ENCODE measurements around the gene XPNPEP2. TPM values are rescaled to one million over a fixed set of nuclear protein-coding genes. Genes with fewer than 3 reads are reported as not detected.

Gene XPNPEP2
- total and polyA plus RNA-seq, 2 experiments from 2014 or later: 0.65 to 0.74 TPM

DNA sequence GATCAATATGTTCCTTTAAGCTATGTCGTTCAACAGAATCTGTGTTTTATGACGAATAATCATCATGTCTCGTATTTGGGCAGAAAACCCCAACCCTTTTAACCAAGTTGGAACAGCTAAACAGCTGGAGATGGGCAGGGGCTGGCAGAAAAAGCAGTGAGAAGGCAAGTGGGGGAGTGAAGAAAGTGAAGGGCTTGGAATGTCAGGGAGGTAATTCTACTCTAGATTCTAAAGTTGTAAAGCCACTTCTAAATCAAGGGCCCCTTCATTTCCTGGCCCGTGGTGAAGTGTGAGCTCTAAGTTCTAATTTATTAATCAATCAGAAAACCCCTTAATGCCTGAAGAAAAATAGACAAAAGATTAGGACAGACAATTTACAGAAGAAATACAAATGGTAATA lies 61.4 kb downstream of the XPNPEP2 start:
- H3F3A ChIP-seq (ENCODE audit: insufficient read depth): no peaks in the 10 kb centered on the region
- whole genome bisulfite sequencing, 2 experiments (ENCODE audit: low coverage in 1 of 2, low lambda C conversion rate in 2 of 2, missing lambda C conversion rate in 2 of 2): 11 to 79% methylated on average over 1 to 4 of the region's 4 CpGs
- no peak overlapping the region for H2AFZ ChIP-seq
- H3K79me2 ChIP-seq (ENCODE audit: insufficient read depth): no peaks in the 10 kb centered on the region
- no peak for TF ChIP-seq EZH2 (IDR thresholded peaks at IDR 0.05; ENCODE audit: insufficient read depth, poor library complexity, severe bottlenecking)
- TF ChIP-seq EZH2phosphoT487 (IDR thresholded peaks at IDR 0.05; ENCODE audit: insufficient read depth, low read depth): no peak
- H3K9ac ChIP-seq: no peak overlapping the region
- H3K4me1 ChIP-seq (ENCODE audit: insufficient read depth): no peaks in the 10 kb centered on the region
- no peaks in the 10 kb centered on the region for H3K27me3 ChIP-seq (replicated peaks; ENCODE audit: insufficient read depth)
- no peaks in the 10 kb centered on the region for H4K20me1 ChIP-seq (ENCODE audit: insufficient read depth)
- in situ Hi-C loops (cut with MboI): no loop called here
- H3K36me3 ChIP-seq (ENCODE audit: low read depth): no peaks in the 10 kb centered on the region
- H3K9me3 ChIP-seq (ENCODE audit: low read depth): no peaks in the 10 kb centered on the region
- no peak overlapping the region for H3K4me3 ChIP-seq
- H3K27ac ChIP-seq: no peak overlapping the region
- no peaks in the 10 kb centered on the region for H3K9me2 ChIP-seq (ENCODE audit: insufficient read depth)
- DNase-seq: no peak
- H3K4me2 ChIP-seq (ENCODE audit: unreplicated experiment): no peak overlapping the region

DNA sequence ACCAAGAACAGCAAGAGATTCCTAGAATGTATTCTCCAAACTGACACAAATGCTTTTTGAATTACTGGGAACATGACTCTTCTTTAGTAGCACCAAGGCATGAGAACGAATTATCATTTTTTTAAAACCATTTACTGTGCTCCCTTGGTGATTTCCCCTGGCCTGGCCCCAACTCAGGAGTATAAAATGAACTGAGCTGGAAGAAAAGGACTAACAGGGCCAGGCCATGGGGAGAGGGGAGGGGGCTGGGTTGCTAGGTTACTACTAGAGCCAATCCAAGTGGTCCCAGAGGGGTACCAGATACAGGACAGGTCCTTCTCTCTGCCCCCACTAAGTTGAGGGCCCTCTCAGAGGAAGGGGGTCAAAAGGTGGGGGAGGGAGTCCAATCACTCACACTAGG lies 64.1 kb downstream of the XPNPEP2 start:
- Histone ChIP-seq H3K36me3 (ENCODE audit: low read depth) (no peaks in the 10 kb centered on the region), H3K9me2 (ENCODE audit: insufficient read depth) (no peaks in the 10 kb centered on the region), H2AFZ (no peak overlapping the region), H4K20me1 (ENCODE audit: insufficient read depth) (no peaks in the 10 kb centered on the region), H3K9ac (no peak overlapping the region), H3K4me3 (no peak overlapping the region), H3F3A (ENCODE audit: insufficient read depth) (peaks cover under 1% of the 10 kb centered on the region; the same call in 1 of the 2 replicates), H3K79me2 (ENCODE audit: insufficient read depth) (no peaks in the 10 kb centered on the region), H3K27me3 (replicated peaks; ENCODE audit: insufficient read depth) (no peaks in the 10 kb centered on the region), H3K4me1 (ENCODE audit: insufficient read depth) (peaks cover 3% of the 10 kb centered on the region), H3K9me3 (ENCODE audit: low read depth) (no peaks in the 10 kb centered on the region), H3K4me2 (ENCODE audit: unreplicated experiment) (no peak overlapping the region), H3K27ac (no peak overlapping the region)
- DNase-seq: no peak
- WGBS, 2 experiments (ENCODE audit: low coverage in 1 of 2, low lambda C conversion rate in 2 of 2, missing lambda C conversion rate in 2 of 2): 20 to 23% methylated on average over 1 of the region's 1 CpG
- no peak for TF ChIP-seq EZH2phosphoT487 (IDR thresholded peaks at IDR 0.05; ENCODE audit: insufficient read depth, low read depth)
- TF ChIP-seq EZH2 (IDR thresholded peaks at IDR 0.05; ENCODE audit: insufficient read depth, poor library complexity, severe bottlenecking): no peak
- in situ Hi-C loops (cut with MboI): no loop called here

DNA sequence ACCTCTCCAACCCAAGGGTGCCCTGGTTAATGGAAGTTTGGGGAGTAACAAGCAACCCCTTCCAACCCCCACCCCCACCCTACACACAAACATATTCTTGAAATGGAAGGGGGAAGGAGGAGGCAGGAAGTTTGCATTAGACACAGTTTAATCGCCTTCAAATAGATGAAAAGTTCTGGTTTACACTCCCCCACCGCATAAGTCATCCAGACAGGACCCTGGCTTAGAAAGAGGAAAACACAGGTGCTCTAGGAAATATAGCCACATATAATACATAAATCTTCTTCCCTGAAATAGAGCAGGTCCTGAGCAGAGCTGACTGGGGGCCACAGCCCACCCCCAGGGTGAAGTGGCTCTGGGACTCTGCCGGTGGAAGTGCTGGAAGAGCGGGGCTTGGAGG lies 66.0 kb downstream of the XPNPEP2 start:
- H3K9me2 ChIP-seq (ENCODE audit: insufficient read depth): no peaks in the 10 kb centered on the region
- H3K4me1 ChIP-seq (ENCODE audit: insufficient read depth): peaks cover 17% of the 10 kb centered on the region
- H3K79me2 ChIP-seq (ENCODE audit: insufficient read depth): no peaks in the 10 kb centered on the region
- H3F3A ChIP-seq (ENCODE audit: insufficient read depth): peaks cover 12% of the 10 kb centered on the region
- H4K20me1 ChIP-seq (ENCODE audit: insufficient read depth): no peaks in the 10 kb centered on the region
- no peak overlapping the region for H3K4me3 ChIP-seq
- no peak for DNase-seq
- 100% methylated on average over 4 of the region's 4 CpGs for WGBS, 2 experiments (ENCODE audit: low coverage in 1 of 2, low lambda C conversion rate in 2 of 2, missing lambda C conversion rate in 2 of 2)
- no peak overlapping the region for H2AFZ ChIP-seq
- in situ Hi-C loops (cut with MboI): no loop called here
- H3K4me2 ChIP-seq (ENCODE audit: unreplicated experiment): no peak overlapping the region
- H3K36me3 ChIP-seq (ENCODE audit: low read depth): no peaks in the 10 kb centered on the region
- TF ChIP-seq EZH2phosphoT487 (IDR thresholded peaks at IDR 0.05; ENCODE audit: insufficient read depth, low read depth) (no peak), EZH2 (IDR thresholded peaks at IDR 0.05; ENCODE audit: insufficient read depth, poor library complexity, severe bottlenecking) (no peak)
- no peaks in the 10 kb centered on the region for H3K27me3 ChIP-seq (replicated peaks; ENCODE audit: insufficient read depth)
- H3K9me3 ChIP-seq (ENCODE audit: low read depth): no peaks in the 10 kb centered on the region
- H3K27ac ChIP-seq: no peak overlapping the region
- H3K9ac ChIP-seq: no peak overlapping the region

DNA sequence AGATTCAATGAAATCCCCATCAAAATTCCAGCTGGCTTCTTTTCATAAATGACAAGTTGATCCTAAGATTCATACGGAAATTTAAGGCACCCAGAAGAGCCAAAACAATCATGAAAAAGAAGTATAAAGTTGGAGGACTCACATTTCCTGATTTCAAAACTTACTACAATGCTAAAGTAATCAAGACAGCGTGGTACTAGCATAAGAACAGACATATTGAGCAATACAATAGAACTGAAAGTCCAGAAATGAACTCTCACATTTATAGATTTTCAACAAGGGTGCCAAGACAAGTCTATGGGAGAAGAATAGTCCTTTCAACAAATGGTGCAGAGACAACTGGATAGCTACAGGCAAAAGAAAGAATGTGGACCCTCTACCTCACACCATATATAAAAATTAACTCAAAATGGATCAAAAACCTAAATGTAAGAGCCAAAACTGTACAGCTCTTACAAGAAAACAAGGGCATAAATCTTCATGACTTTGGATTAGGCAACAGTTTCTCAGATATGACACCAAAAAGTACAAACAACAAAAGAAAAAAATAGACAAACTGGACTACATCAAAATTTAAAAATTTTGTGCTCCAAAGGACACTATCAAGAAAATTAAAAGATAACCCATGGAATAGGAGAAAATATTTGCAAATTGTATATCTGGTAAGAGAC lies 69.5 kb downstream of the XPNPEP2 start:
- DNase-seq: peak; percentile 53
- WGBS, 2 experiments (ENCODE audit: low coverage in 1 of 2, low lambda C conversion rate in 2 of 2, missing lambda C conversion rate in 2 of 2): 21 to 24% methylated on average over 2 of the region's 2 CpGs

More for the DNA sequence above, 69.5 kb downstream of the XPNPEP2 start:
- Histone ChIP-seq H3K9me3 (ENCODE audit: low read depth) (no peaks in the 10 kb centered on the region), H3K27me3 (replicated peaks; ENCODE audit: insufficient read depth) (no peaks in the 10 kb centered on the region), H3K4me2 (ENCODE audit: unreplicated experiment) (no peak overlapping the region), H2AFZ (no peak overlapping the region), H3K9ac (no peak overlapping the region), H3K27ac (peak overlapping the region; percentile 45), H3F3A (ENCODE audit: insufficient read depth) (peaks cover 12% of the 10 kb centered on the region), H3K4me3 (no peak overlapping the region), H3K79me2 (ENCODE audit: insufficient read depth) (no peaks in the 10 kb centered on the region), H3K4me1 (ENCODE audit: insufficient read depth) (peaks cover 17% of the 10 kb centered on the region), H3K9me2 (ENCODE audit: insufficient read depth) (no peaks in the 10 kb centered on the region), H3K36me3 (ENCODE audit: low read depth) (no peaks in the 10 kb centered on the region), H4K20me1 (ENCODE audit: insufficient read depth) (no peaks in the 10 kb centered on the region)
- no peak for TF ChIP-seq EZH2 (IDR thresholded peaks at IDR 0.05; ENCODE audit: insufficient read depth, poor library complexity, severe bottlenecking)
- no peak for TF ChIP-seq EZH2phosphoT487 (IDR thresholded peaks at IDR 0.05; ENCODE audit: insufficient read depth, low read depth)
- in situ Hi-C loops (cut with MboI): no loop called here
